MM.1S (cell line): ENCODE data around the gene FAM153A.
"Not testable (repeated sequence)": the region's sequence is repeated elsewhere in the genome, so short reads cannot be mapped to it uniquely, and the experiment has no call there.

ENCODE experiments used
- EZH2phosphoT487 ChIP-seq: fragments of 300-600 bp; sonication (generic); IDR thresholded peaks from 2 replicates; pipeline ENCODE4 v1.6.1; 2018; ENCODE audit warnings: antibody characterized with exemption, low read length
- TF ChIP-seq, protein P1 (sequence below): fragments of 300-600 bp; sonication (generic); IDR thresholded peaks from 2 replicates; pipeline ENCODE4 v1.5.1; 2016; ENCODE audit warnings: antibody characterized with exemption, low read length, mixed read lengths

DNA sequence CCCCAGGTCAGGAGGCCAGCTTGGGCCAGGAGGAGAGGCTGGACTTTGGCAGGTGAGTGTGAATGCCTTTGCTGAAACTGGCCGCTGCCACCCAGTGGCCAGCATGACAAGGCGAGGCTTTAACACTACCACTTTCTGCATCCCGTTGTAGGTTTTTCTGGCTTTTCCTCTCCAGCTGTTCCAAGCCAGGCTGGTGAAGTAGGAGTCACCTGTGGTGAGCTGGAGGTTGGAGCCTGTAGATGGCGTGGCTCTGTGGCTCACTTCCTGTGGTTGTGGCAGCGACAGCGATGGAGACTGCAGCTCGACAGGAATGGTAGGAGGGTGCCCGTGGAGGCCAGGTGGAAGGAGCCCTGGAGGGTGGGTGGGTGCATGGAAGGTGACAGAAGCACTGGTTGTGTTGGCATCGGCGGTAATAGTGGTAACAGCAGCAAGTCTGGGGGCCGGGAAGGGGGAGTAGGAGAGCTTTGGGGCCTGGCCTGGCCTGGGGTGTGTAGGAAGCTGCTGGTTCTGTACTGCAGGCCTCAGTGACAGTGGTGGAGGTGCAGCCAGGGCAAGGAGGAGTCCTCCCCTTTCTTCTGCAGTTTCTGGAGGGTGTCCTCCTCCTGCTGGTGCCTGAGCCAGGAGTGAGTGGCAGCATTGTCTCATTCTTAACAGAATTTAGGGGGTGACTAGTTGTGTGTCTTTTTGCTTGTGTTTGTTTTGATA is 26.7 kb upstream of the FAM153A start:
- TF ChIP-seq, protein P1, sequence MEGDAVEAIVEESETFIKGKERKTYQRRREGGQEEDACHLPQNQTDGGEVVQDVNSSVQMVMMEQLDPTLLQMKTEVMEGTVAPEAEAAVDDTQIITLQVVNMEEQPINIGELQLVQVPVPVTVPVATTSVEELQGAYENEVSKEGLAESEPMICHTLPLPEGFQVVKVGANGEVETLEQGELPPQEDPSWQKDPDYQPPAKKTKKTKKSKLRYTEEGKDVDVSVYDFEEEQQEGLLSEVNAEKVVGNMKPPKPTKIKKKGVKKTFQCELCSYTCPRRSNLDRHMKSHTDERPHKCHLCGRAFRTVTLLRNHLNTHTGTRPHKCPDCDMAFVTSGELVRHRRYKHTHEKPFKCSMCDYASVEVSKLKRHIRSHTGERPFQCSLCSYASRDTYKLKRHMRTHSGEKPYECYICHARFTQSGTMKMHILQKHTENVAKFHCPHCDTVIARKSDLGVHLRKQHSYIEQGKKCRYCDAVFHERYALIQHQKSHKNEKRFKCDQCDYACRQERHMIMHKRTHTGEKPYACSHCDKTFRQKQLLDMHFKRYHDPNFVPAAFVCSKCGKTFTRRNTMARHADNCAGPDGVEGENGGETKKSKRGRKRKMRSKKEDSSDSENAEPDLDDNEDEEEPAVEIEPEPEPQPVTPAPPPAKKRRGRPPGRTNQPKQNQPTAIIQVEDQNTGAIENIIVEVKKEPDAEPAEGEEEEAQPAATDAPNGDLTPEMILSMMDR, result not testable (repeated sequence)
- not testable (repeated sequence) for TF ChIP-seq EZH2phosphoT487
